Activated T-helper 1 cell treated with anti-CD3 and anti-CD28 coated beads, Interleukin-12 subunit alpha, Interleukin-12 subunit beta, Interleukin-2, Interleukin-4 antibody, amounts not matched to agents 30 ng/mL and 10 ng/mL and 1 ng/mL, durations not matched to agents 14 hours and 24 hours and 36 hours (primary cell): ENCODE data around the gene SLC43A3. TPM values are rescaled to one million over a fixed set of nuclear protein-coding genes. Genes with fewer than 3 reads are reported as not detected.
"Not testable (repeated sequence)": the region's sequence is repeated elsewhere in the genome, so short reads cannot be mapped to it uniquely, and the experiment has no call there.

Experiments
- DNase-seq: peaks from one replicate; pipeline ENCODE4 v3.0.0; 2021; ENCODE audit warnings: low spot score
- H3K27ac Mint-ChIP-seq: one replicate; pipeline ENCODE4 v1.8.0; 2021; ENCODE audit warnings: mild to moderate bottlenecking, mixed read lengths
- H3K27me3 Mint-ChIP-seq: one replicate; pipeline ENCODE4 v1.8.0; 2022; ENCODE audit warnings: mild to moderate bottlenecking, moderate library complexity, mixed read lengths; ENCODE audit not compliant: insufficient read depth
- H3K36me3 Mint-ChIP-seq: one replicate; pipeline ENCODE4 v1.8.0; 2021; ENCODE audit warnings: low read depth, mixed read lengths
- H3K4me1 Mint-ChIP-seq: one replicate; pipeline ENCODE4 v1.8.0; 2021; ENCODE audit warnings: low read depth, mixed read lengths
- H3K4me3 Mint-ChIP-seq: one replicate; pipeline ENCODE4 v1.8.0; 2021; ENCODE audit warnings: mild to moderate bottlenecking, moderate library complexity, mixed read lengths
- H3K9me3 Mint-ChIP-seq: one replicate; pipeline ENCODE4 v1.8.0; 2021; ENCODE audit warnings: mixed read lengths
- intact Hi-C: fragments of 100-400 bp; cut with micrococcal nuclease; formaldehyde crosslinking; loops from one replicate; pipeline ENCODE4 v1.15.1; 2024
- total RNA-seq: library from RNA; stranded (reverse); gene quantifications from 2 replicates; pipeline ENCODE4 v1.2.3, GENCODE V29; 2022

Gene SLC43A3
- total RNA-seq, 1 donor from 2014 or later = 184 TPM

- intact Hi-C loops = loop anchor here (1.0 to 5.0 kb wide), 7 partner anchors 23 to 184 kb away; no protein-coding TSS in a partner anchor
- Mint-ChIP-seq H3K4me3 (peak overlapping the region; percentile 72), H3K4me1 (peaks cover 36% of the 10 kb centered on the region), H3K27me3 (peaks cover 53% of the 10 kb centered on the region), H3K27ac (no peak overlapping the region), H3K36me3 (no peaks in the 10 kb centered on the region), H3K9me3 (no peaks in the 10 kb centered on the region)
- DNase-seq = peak; percentile 65
Measured at GRCh38 chr11:57456960-57457642, 30.2 kb upstream of the SLC43A3 start.

GRCh38 chr11:57453543-57454177 lies 26.7 kb upstream of the SLC43A3 start:
- Mint-ChIP-seq H3K9me3 (no peaks in the 10 kb centered on the region), H3K4me1 (peaks cover 15% of the 10 kb centered on the region), H3K27me3 (peaks cover 38% of the 10 kb centered on the region), H3K36me3 (no peaks in the 10 kb centered on the region), H3K4me3 (no peak overlapping the region), H3K27ac (no peak overlapping the region)
- no peak for DNase-seq
- intact Hi-C loops = no loop called here

GRCh38 chr11:57446055-57446454 lies 19.1 kb upstream of the SLC43A3 start:
- Mint-ChIP-seq H3K27me3 (peaks cover 18% of the 10 kb centered on the region), H3K4me3 (no peak overlapping the region), H3K27ac (no peak overlapping the region), H3K9me3 (no peaks in the 10 kb centered on the region), H3K36me3 (no peaks in the 10 kb centered on the region), H3K4me1 (no peaks in the 10 kb centered on the region)
- intact Hi-C loops = no loop called here
- no peak for DNase-seq

- H3K36me3 Mint-ChIP-seq, H3K4me1 Mint-ChIP-seq, H3K9me3 Mint-ChIP-seq, H3K27ac Mint-ChIP-seq, intact Hi-C loops, H3K4me3 Mint-ChIP-seq, DNase-seq: not testable (repeated sequence)
- H3K27me3 Mint-ChIP-seq = peaks cover 16% of the 10 kb centered on the region
Measured at GRCh38 chr11:57445122-57445394, 18.1 kb upstream of the SLC43A3 start.

- no peak for DNase-seq
- peaks cover 13% of the 10 kb centered on the region for H3K27me3 Mint-ChIP-seq
- no peaks in the 10 kb centered on the region for H3K36me3 Mint-ChIP-seq
- H3K9me3 Mint-ChIP-seq = no peaks in the 10 kb centered on the region
- intact Hi-C loops = no loop called here
- H3K4me3 Mint-ChIP-seq = no peak overlapping the region
- no peak overlapping the region for H3K27ac Mint-ChIP-seq
- H3K4me1 Mint-ChIP-seq = no peaks in the 10 kb centered on the region
Measured at GRCh38 chr11:57444362-57445121, 17.6 kb upstream of the SLC43A3 start.

GRCh38 chr11:57440744-57441414 lies 14.0 kb upstream of the SLC43A3 start:
- Mint-ChIP-seq H3K4me3 (no peak overlapping the region), H3K4me1 (no peaks in the 10 kb centered on the region), H3K9me3 (no peaks in the 10 kb centered on the region), H3K36me3 (no peaks in the 10 kb centered on the region), H3K27ac (no peak overlapping the region), H3K27me3 (peaks cover 15% of the 10 kb centered on the region)
- intact Hi-C loops = no loop called here
- DNase-seq = no peak

- intact Hi-C loops = no loop called here
- no peaks in the 10 kb centered on the region for H3K4me1 Mint-ChIP-seq
- no peak overlapping the region for H3K4me3 Mint-ChIP-seq
- no peak for DNase-seq
- no peak overlapping the region for H3K27ac Mint-ChIP-seq
- H3K27me3 Mint-ChIP-seq = peaks cover 11% of the 10 kb centered on the region
- H3K9me3 Mint-ChIP-seq = no peaks in the 10 kb centered on the region
- no peaks in the 10 kb centered on the region for H3K36me3 Mint-ChIP-seq
Measured at GRCh38 chr11:57439786-57440185, 12.9 kb upstream of the SLC43A3 start.

GRCh38 chr11:57438345-57439285 lies 11.7 kb upstream of the SLC43A3 start:
- no peak overlapping the region for H3K4me3 Mint-ChIP-seq
- no peaks in the 10 kb centered on the region for H3K9me3 Mint-ChIP-seq
- intact Hi-C loops = no loop called here
- DNase-seq = no peak
- no peaks in the 10 kb centered on the region for H3K36me3 Mint-ChIP-seq
- peaks cover 10% of the 10 kb centered on the region for H3K27me3 Mint-ChIP-seq
- no peak overlapping the region for H3K27ac Mint-ChIP-seq
- no peaks in the 10 kb centered on the region for H3K4me1 Mint-ChIP-seq

GRCh38 chr11:57436031-57436430 lies 9.1 kb upstream of the SLC43A3 start:
- H3K9me3 Mint-ChIP-seq = no peaks in the 10 kb centered on the region
- H3K27ac Mint-ChIP-seq = no peak overlapping the region
- no peak for DNase-seq
- intact Hi-C loops = no loop called here
- no peaks in the 10 kb centered on the region for H3K36me3 Mint-ChIP-seq
- peaks cover 13% of the 10 kb centered on the region for H3K4me1 Mint-ChIP-seq
- H3K4me3 Mint-ChIP-seq = no peak overlapping the region
- peaks cover 8% of the 10 kb centered on the region for H3K27me3 Mint-ChIP-seq

GRCh38 chr11:57434640-57435546 lies 8.0 kb upstream of the SLC43A3 start:
- no peak overlapping the region for H3K4me3 Mint-ChIP-seq
- no peak for DNase-seq

GRCh38 chr11:57432714-57433163 lies 5.8 kb upstream of the SLC43A3 start:
- no peak for DNase-seq
- intact Hi-C loops = no loop called here
- H3K27me3 Mint-ChIP-seq = peaks cover 11% of the 10 kb centered on the region
- no peak overlapping the region for H3K27ac Mint-ChIP-seq
- H3K4me3 Mint-ChIP-seq = no peak overlapping the region
- no peaks in the 10 kb centered on the region for H3K36me3 Mint-ChIP-seq
- peaks cover 14% of the 10 kb centered on the region for H3K4me1 Mint-ChIP-seq
- H3K9me3 Mint-ChIP-seq = no peaks in the 10 kb centered on the region

More at GRCh38 chr11:57434640-57435546, 8.0 kb upstream of the SLC43A3 start:
- Mint-ChIP-seq H3K4me1 (peaks cover 13% of the 10 kb centered on the region), H3K36me3 (no peaks in the 10 kb centered on the region), H3K27ac (no peak overlapping the region), H3K27me3 (peaks cover 8% of the 10 kb centered on the region), H3K9me3 (no peaks in the 10 kb centered on the region)
- intact Hi-C loops = no loop called here
